Lower leg skin (tissue), 3 donors: Measurements from ENCODE around the gene CYTH1.

Experiments
- CTCF ChIP-seq, 3 donors: fragments of 450-650 bp; IDR thresholded peaks; one replicate each; pipeline ENCODE4 v1.5.1; 2016; ENCODE audit warnings: antibody characterized with exemption in 3 of 3, mild to moderate bottlenecking in 3 of 3, moderate library complexity in 2 of 3
- POLR2A ChIP-seq, 2 donors: fragments of 450-650 bp; IDR thresholded peaks; one replicate each; pipeline ENCODE4 v1.6.1; 2016 to 2017; ENCODE audit warnings: antibody characterized with exemption in 2 of 2, mild to moderate bottlenecking in 1 of 2, moderate library complexity in 1 of 2

DNA sequence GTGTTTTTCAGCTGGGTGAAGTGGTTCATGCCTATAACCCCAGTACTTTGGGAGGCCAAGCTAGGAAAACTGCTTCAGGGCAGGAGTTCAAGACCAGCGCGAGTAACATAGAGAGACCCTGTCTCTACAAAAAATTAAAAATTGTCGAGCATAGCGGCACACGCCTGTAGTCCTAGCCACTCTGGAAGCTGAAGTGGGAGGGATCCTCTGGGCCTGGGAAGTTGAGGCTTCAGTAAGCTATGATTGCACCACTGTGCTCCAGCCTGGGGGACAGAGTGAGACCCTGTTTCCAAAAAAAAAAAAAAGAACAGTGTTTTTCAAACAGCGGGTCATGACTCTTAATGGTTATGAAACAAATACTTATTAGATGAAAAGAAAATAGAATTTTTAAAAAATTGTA is 2.3 kb upstream of the CYTH1 start:
- TF ChIP-seq CTCF (IDR thresholded peaks at IDR 0.05) = no peak
- no peak for TF ChIP-seq POLR2A (IDR thresholded peaks at IDR 0.05)
